HG03378 (cell line): Measurements from ENCODE around the gene ASIC1.

Experiments used
- ATAC-seq: cut with Tn5 transposase; IDR thresholded peaks from one replicate; pipeline ENCODE4 v1.9.1; 2021; ENCODE audit warnings: mild to moderate bottlenecking, moderate library complexity; ENCODE audit not compliant: unreplicated experiment

ASIC1 gene

GRCh38 chr12:50040657-50041056, 16.7 kb upstream of the ASIC1 start:
- ATAC-seq = no peak

- ATAC-seq = no peak
Observed at GRCh38 chr12:50041062-50041860, 16.1 kb upstream of the ASIC1 start.

GRCh38 chr12:50041962-50042361, 15.4 kb upstream of the ASIC1 start:
- no peak for ATAC-seq

DNA sequence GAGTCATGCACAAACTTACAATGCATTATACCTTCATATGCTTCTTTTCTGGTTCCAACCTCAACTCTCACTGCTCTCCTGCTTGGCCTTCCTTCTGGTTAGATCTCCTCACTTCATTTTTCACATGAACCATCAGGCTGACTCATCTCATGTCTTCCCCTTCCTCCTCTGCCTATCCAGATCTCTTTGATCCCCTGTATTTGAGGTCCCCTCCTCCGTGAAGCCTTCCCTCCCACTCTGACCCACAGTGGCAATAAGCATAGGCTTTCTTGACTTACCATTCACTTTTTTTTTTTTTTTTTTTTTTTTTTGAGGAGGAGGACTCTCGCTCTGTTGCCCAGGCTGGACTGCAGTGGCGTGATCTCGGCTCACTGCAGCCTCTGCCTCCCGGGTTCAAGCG, 14.7 kb upstream of the ASIC1 start:
- ATAC-seq = no peak

- no peak for ATAC-seq
Observed at GRCh38 chr12:50043308-50043707, 14.1 kb upstream of the ASIC1 start.

GRCh38 chr12:50043854-50044253, 13.5 kb upstream of the ASIC1 start:
- no peak for ATAC-seq

GRCh38 chr12:50047693-50048250, 9.6 kb upstream of the ASIC1 start:
- ATAC-seq = no peak

DNA sequence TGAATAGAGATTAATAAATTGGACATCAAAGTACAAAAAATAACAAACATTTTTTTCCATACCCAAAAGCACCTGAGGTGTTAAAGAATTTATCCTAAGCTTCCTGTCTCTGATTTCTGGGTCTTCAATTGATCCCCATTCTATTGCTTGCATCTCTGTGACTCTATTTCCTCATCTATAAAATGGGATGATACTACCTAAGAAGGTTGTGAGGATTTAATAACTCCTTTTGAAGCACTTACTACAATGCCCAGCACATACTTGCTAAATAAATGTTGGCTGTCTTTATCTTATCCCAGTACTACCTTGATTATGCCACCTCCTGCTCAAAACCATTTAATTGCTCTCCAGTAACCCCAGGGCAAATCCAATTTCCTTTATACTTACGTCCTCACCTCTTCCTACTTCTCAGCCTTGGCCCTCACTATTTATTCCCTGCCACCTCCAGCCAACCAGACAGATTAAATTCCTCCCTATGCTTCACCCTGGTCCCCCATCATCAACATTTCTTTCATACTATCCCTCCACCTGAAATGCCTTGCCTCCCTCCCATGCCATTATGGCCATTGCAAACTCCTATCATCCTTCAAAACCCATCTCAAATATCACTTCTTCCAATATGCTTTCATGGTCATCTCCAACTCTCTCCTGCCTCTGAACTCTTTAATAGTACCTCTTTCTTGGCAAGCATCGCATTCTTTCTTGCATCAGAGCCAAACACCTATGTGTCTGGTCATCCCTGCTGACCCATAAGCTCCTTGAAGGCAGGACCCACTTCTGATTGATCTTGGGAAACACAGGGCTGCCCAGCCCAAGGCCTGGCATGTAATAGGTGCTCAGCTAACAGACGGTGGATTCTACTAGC, 7.9 kb upstream of the ASIC1 start:
- no peak for ATAC-seq

- no peak for ATAC-seq
Observed at GRCh38 chr12:50050119-50050385, 7.3 kb upstream of the ASIC1 start.

GRCh38 chr12:50050410-50051098, 6.8 kb upstream of the ASIC1 start:
- ATAC-seq = no peak

- no peak for ATAC-seq
Observed at GRCh38 chr12:50051101-50051806, 6.1 kb upstream of the ASIC1 start.

DNA sequence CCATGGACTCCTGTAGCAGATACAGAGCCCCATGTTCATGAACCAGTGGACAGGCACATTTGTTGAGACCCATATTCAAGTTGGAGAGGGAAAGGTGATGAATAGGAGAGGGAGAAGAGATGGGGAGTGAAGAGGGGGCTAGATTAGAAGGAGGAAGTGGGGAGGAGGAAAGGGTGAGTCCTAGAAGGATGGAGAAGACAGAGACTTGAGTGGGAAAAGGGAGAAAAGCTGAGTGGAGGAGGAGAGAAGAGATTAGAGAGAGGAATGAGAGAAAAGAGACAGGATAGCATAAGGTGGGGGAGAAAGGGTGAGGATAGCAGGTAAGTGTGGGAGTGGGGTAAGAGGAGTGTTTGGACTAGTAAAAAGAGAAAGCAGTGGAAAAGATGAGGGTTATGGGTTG, 4.9 kb upstream of the ASIC1 start:
- no peak for ATAC-seq

GRCh38 chr12:50052964-50053363, 4.4 kb upstream of the ASIC1 start:
- ATAC-seq = no peak

- ATAC-seq = no peak
Observed at GRCh38 chr12:50053583-50053982, 3.8 kb upstream of the ASIC1 start.

GRCh38 chr12:50055831-50056638, 1.4 kb upstream of the ASIC1 start:
- ATAC-seq = no peak

DNA sequence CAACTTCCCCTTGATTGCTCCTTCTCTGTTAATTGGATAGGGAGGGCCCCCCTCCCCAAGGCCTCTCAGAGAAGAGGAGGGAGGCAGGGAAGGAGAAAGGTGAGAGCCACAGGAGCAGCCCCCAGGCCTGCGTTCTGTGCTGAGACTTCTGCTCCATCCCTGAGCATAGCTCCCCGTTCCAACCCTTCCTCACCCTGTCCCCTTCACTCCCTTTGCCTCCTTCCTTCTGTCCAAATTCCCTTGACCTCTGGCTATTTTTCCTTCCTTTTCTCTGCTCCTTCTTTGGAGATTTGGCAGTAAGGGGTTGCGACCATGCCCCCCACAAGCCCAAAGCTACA, 788 bp upstream of the ASIC1 start:
- no peak for ATAC-seq

- no peak for ATAC-seq
Observed at GRCh38 chr12:50057896-50058670, 687 bp downstream of the ASIC1 start.

GRCh38 chr12:50058743-50059312, 1.4 kb downstream of the ASIC1 start:
- no peak for ATAC-seq
